Myocyte (in vitro differentiated cells): ENCODE results near the gene CTAGE4. TPM values are rescaled to one million over a fixed set of nuclear protein-coding genes. Genes with fewer than 3 reads are reported as not detected.
"Not testable (repeated sequence)": the region's sequence is repeated elsewhere in the genome, so short reads cannot be mapped to it uniquely, and the experiment has no call there.

Experiments
- DNase-seq: peaks from one replicate; pipeline ENCODE4 v3.0.0-alpha.2; 2012; ENCODE audit warnings: low read depth
- total RNA-seq: library from RNA; depleted of rRNA; stranded (reverse); fragments of >200 nt; gene quantifications from 2 replicates; pipeline ENCODE4 v1.2.3, GENCODE V29; 2014

Gene CTAGE4
- total RNA-seq, 1 donor from 2014 or later, result not detected

- not testable (repeated sequence) for DNase-seq
Observed at GRCh38 chr7:144203086-144203485, 19.8 kb downstream of the CTAGE4 start.

GRCh38 chr7:144205306-144205705, 22.0 kb downstream of the CTAGE4 start:
- not testable (repeated sequence) for DNase-seq

- not testable (repeated sequence) for DNase-seq
Observed at GRCh38 chr7:144217200-144217599, 33.9 kb downstream of the CTAGE4 start.

GRCh38 chr7:144218581-144218980, 35.3 kb downstream of the CTAGE4 start:
- DNase-seq, result not testable (repeated sequence)

- DNase-seq, result not testable (repeated sequence)
Observed at GRCh38 chr7:144219149-144219548, 35.9 kb downstream of the CTAGE4 start.

- not testable (repeated sequence) for DNase-seq
Observed at GRCh38 chr7:144220531-144220930, 37.3 kb downstream of the CTAGE4 start.

GRCh38 chr7:144223675-144224074, 40.4 kb downstream of the CTAGE4 start:
- DNase-seq, result not testable (repeated sequence)

GRCh38 chr7:144226866-144227265, 43.6 kb downstream of the CTAGE4 start:
- not testable (repeated sequence) for DNase-seq

- DNase-seq, result not testable (repeated sequence)
Observed at GRCh38 chr7:144228810-144229209, 45.5 kb downstream of the CTAGE4 start.

GRCh38 chr7:144231027-144231426, 47.8 kb downstream of the CTAGE4 start:
- not testable (repeated sequence) for DNase-seq

GRCh38 chr7:144233039-144233438, 49.8 kb downstream of the CTAGE4 start:
- DNase-seq, result not testable (repeated sequence)

Other genes with a start within 250 kb of the CTAGE4 start
- not detected in 2 replicates for gene OR2F2, start 248.2 kb upstream of the CTAGE4 start, total RNA-seq
- gene OR2F1, start 228.6 kb upstream of the CTAGE4 start, total RNA-seq, result not detected in 2 replicates
- 0.03 TPM in 1 of 2 replicates, not detected in the other for gene OR6B1, start 183.1 kb upstream of the CTAGE4 start, total RNA-seq
- not detected in 2 replicates for gene OR2A5, start 134.5 kb upstream of the CTAGE4 start, total RNA-seq
- gene OR2A25, start 113.7 kb upstream of the CTAGE4 start, total RNA-seq, result not detected in 2 replicates
- gene OR2A12, start 97.2 kb upstream of the CTAGE4 start, total RNA-seq, result not detected in 2 replicates
- gene OR2A2, start 73.9 kb upstream of the CTAGE4 start, total RNA-seq, result not detected in 2 replicates
- gene OR2A14, start 60.3 kb upstream of the CTAGE4 start, total RNA-seq, result not detected in 2 replicates
- 0.21 TPM in 2 replicates for gene ARHGEF35, start 12.4 kb downstream of the CTAGE4 start, total RNA-seq
- gene OR2A42, start 56.1 kb downstream of the CTAGE4 start, total RNA-seq, result not detected in 2 replicates
- gene OR2A7, start 81.3 kb downstream of the CTAGE4 start, total RNA-seq, result not detected in 2 replicates
- gene CTAGE8, start 85.8 kb downstream of the CTAGE4 start, total RNA-seq, result not detected in 2 replicates
- not detected in 2 replicates for gene OR2A1, start 129.0 kb downstream of the CTAGE4 start, total RNA-seq
- gene ARHGEF5, start 171.9 kb downstream of the CTAGE4 start, total RNA-seq, result 0.70 and 0.78 TPM in 2 replicates
- not detected in 2 replicates for gene NOBOX, start 220.2 kb downstream of the CTAGE4 start, total RNA-seq